ENCODE measurements around the gene DCAF8L2. TPM values are rescaled to one million over a fixed set of nuclear protein-coding genes. Genes with fewer than 3 reads are reported as not detected.

The DCAF8L2 gene
- total RNA-seq, 1 experiment from 2014 or later: not detected

DNA sequence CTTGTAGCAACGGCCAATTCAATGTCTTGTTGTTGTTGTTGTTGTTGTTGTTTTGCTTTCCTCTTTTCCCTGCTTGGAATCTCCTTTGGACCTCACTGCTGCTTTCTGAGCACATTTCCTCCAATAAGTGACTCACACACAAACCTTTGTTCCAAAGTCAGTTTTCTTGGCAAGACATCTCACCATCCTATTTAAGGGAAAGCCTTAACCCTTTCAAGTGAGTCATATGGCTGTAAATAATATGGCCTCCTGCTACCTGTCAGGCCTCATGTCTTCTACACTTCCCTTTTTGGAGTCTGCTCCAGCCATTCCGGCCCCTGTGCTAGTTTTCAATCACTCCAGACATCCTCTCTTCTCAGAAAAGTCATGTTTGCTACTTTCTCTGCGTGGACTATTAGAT lies 138.1 kb downstream of the DCAF8L2 start:
- CTCF ChIA-PET: no interaction called here
- no TSS peak for BruUV-seq (replicated peaks)

DNA sequence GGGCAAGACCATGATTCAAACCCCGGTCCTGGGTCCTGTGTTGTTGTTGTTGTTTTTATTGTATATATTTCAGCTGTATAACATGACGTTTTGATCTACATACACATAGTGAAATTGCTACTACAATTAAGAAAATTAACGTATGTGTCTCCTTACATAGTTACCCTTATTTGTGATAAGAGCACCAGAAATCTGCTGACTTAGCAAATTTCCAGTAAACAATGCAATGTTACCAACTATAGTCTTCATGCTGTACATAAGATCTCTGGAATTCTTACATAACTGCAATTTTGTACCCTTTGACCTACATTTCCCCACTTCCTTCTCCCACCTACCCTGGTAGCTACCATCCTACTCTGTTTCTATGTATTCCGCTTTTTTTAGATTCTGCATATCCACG lies 141.8 kb downstream of the DCAF8L2 start:
- ChIA-PET POLR2A (no interaction called here), CTCF (no interaction called here)
- TF ChIP-seq, protein P1, sequence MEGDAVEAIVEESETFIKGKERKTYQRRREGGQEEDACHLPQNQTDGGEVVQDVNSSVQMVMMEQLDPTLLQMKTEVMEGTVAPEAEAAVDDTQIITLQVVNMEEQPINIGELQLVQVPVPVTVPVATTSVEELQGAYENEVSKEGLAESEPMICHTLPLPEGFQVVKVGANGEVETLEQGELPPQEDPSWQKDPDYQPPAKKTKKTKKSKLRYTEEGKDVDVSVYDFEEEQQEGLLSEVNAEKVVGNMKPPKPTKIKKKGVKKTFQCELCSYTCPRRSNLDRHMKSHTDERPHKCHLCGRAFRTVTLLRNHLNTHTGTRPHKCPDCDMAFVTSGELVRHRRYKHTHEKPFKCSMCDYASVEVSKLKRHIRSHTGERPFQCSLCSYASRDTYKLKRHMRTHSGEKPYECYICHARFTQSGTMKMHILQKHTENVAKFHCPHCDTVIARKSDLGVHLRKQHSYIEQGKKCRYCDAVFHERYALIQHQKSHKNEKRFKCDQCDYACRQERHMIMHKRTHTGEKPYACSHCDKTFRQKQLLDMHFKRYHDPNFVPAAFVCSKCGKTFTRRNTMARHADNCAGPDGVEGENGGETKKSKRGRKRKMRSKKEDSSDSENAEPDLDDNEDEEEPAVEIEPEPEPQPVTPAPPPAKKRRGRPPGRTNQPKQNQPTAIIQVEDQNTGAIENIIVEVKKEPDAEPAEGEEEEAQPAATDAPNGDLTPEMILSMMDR (IDR thresholded peaks at IDR 0.05; ENCODE audit: insufficient read depth in 1 of 2, low read depth in 1 of 2, low read length in 1 of 2, severe bottlenecking in 1 of 2, unreplicated experiment in 1 of 2): no peak
- no peaks in the 10 kb centered on the region for H3K9me3 Mint-ChIP-seq (ENCODE audit: unreplicated experiment)
- no peaks in the 10 kb centered on the region for H3K27me3 ChIP-seq (replicated peaks; ENCODE audit: control insufficient read depth, insufficient read depth, low read length)
- no peak for DNase-seq
- no peak overlapping the region for H3K4me3 ChIP-seq (ENCODE audit: low read depth, low read length)
- H3K36me3 ChIP-seq (ENCODE audit: control insufficient read depth, insufficient read depth, low read length): no peaks in the 10 kb centered on the region
- no peaks in the 10 kb centered on the region for H3K4me1 ChIP-seq
- H3K4me1 Mint-ChIP-seq (ENCODE audit: low read depth, unreplicated experiment): no peaks in the 10 kb centered on the region
- H3K27me3 Mint-ChIP-seq (ENCODE audit: insufficient read depth, unreplicated experiment): no peaks in the 10 kb centered on the region
- no TSS peak for BruUV-seq (replicated peaks)
- intact Hi-C loops (cut with micrococcal nuclease; ENCODE audit: unreplicated experiment): no loop called here
- no peak overlapping the region for H3K27ac Mint-ChIP-seq (ENCODE audit: unreplicated experiment)
- H3K9me3 ChIP-seq: no peaks in the 10 kb centered on the region
- no peak overlapping the region for H3K4me3 Mint-ChIP-seq (ENCODE audit: unreplicated experiment)
- no peaks in the 10 kb centered on the region for H3K36me3 Mint-ChIP-seq (ENCODE audit: insufficient read depth, unreplicated experiment)

More for the DNA sequence above, 138.1 kb downstream of the DCAF8L2 start:
- Mint-ChIP-seq H3K4me1 (ENCODE audit: low read depth, unreplicated experiment) (no peaks in the 10 kb centered on the region), H3K9me3 (ENCODE audit: unreplicated experiment) (no peaks in the 10 kb centered on the region), H3K27ac (ENCODE audit: unreplicated experiment) (no peak overlapping the region), H3K36me3 (ENCODE audit: insufficient read depth, unreplicated experiment) (no peaks in the 10 kb centered on the region), H3K27me3 (ENCODE audit: insufficient read depth, unreplicated experiment) (no peaks in the 10 kb centered on the region), H3K4me3 (ENCODE audit: unreplicated experiment) (no peak overlapping the region)
- POLR2A ChIA-PET: no interaction called here
- intact Hi-C loops (cut with micrococcal nuclease; ENCODE audit: unreplicated experiment): no loop called here
- no peaks in the 10 kb centered on the region for H3K27me3 ChIP-seq (replicated peaks; ENCODE audit: control insufficient read depth, insufficient read depth, low read length)
- H3K4me1 ChIP-seq: no peaks in the 10 kb centered on the region
- H3K4me3 ChIP-seq (ENCODE audit: low read depth, low read length): no peak overlapping the region
- no peak for DNase-seq
- H3K36me3 ChIP-seq (ENCODE audit: control insufficient read depth, insufficient read depth, low read length): no peaks in the 10 kb centered on the region
- no peaks in the 10 kb centered on the region for H3K9me3 ChIP-seq
- TF ChIP-seq, protein P1 (IDR thresholded peaks at IDR 0.05; ENCODE audit: insufficient read depth in 1 of 2, low read depth in 1 of 2, low read length in 1 of 2, severe bottlenecking in 1 of 2, unreplicated experiment in 1 of 2): no peak

DNA sequence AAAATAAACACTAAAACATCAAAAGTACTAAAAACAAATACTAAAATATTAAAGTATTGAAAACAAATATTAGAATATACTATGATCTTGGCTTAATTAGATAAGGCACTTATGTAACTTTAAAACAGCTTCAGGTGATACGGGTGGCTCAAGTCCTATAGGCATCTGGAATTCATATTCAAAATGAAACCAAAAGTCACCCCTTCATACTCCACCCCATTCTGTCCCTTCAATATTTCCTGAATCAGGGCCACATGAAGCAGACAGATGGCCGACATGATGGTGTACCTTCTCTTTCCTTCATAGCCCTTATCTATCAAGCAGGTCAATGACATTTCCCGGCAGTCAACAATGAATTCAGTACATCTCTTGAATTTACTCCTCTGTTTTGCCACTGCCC lies 145.8 kb downstream of the DCAF8L2 start:
- no peaks in the 10 kb centered on the region for H3K4me1 ChIP-seq
- Mint-ChIP-seq H3K27ac (ENCODE audit: unreplicated experiment) (no peak overlapping the region), H3K4me1 (ENCODE audit: low read depth, unreplicated experiment) (no peaks in the 10 kb centered on the region), H3K36me3 (ENCODE audit: insufficient read depth, unreplicated experiment) (no peaks in the 10 kb centered on the region), H3K27me3 (ENCODE audit: insufficient read depth, unreplicated experiment) (peaks cover 4% of the 10 kb centered on the region), H3K9me3 (ENCODE audit: unreplicated experiment) (no peaks in the 10 kb centered on the region), H3K4me3 (ENCODE audit: unreplicated experiment) (no peak overlapping the region)
- no peaks in the 10 kb centered on the region for H3K27me3 ChIP-seq (replicated peaks; ENCODE audit: control insufficient read depth, insufficient read depth, low read length)
- TF ChIP-seq, protein P1 (IDR thresholded peaks at IDR 0.05; ENCODE audit: insufficient read depth in 1 of 2, low read depth in 1 of 2, low read length in 1 of 2, severe bottlenecking in 1 of 2, unreplicated experiment in 1 of 2): no peak
- intact Hi-C loops (cut with micrococcal nuclease; ENCODE audit: unreplicated experiment): no loop called here
- DNase-seq: no peak
- ChIA-PET POLR2A (no interaction called here), CTCF (no interaction called here)
- no TSS peak for BruUV-seq (replicated peaks)
- no peaks in the 10 kb centered on the region for H3K9me3 ChIP-seq
- no peaks in the 10 kb centered on the region for H3K36me3 ChIP-seq (ENCODE audit: control insufficient read depth, insufficient read depth, low read length)
- no peak overlapping the region for H3K4me3 ChIP-seq (ENCODE audit: low read depth, low read length)

All from Caco-2 (cell line).